Hindlimb muscle (tissue), 1 donor: ENCODE measurements around the gene AUH. TPM values are rescaled to one million over a fixed set of nuclear protein-coding genes. Genes with fewer than 3 reads are reported as not detected.

ENCODE experiments used
- DNase-seq: peaks from one replicate; pipeline ENCODE4 v3.0.0-alpha.2; 2013
- polyA plus RNA-seq: library from polyadenylated mRNA; unstranded; fragments of 120-200 nt; gene quantifications from one replicate; pipeline ENCODE4 v1.2.1, GENCODE V29; 2013; ENCODE audit not compliant: insufficient read length

The AUH gene
- polyA plus RNA-seq, 1 donor, result 12.8 TPM

GRCh38 chr9:91243029-91243428, 118.7 kb downstream of the AUH start:
- no peak for DNase-seq

GRCh38 chr9:91241909-91242308, 119.8 kb downstream of the AUH start:
- DNase-seq, result no peak

GRCh38 chr9:91240596-91241165, 121.0 kb downstream of the AUH start:
- no peak for DNase-seq

GRCh38 chr9:91239367-91240111, 122.2 kb downstream of the AUH start:
- DNase-seq, result no peak

- no peak for DNase-seq
These were observed 127.2 kb downstream of the AUH start for GRCh38 chr9:91234523-91234922.

GRCh38 chr9:91231619-91232018, 130.1 kb downstream of the AUH start:
- DNase-seq, result no peak

GRCh38 chr9:91223000-91223399, 138.7 kb downstream of the AUH start:
- DNase-seq, result no peak

- DNase-seq, result no peak
These were observed 139.3 kb downstream of the AUH start for GRCh38 chr9:91222457-91222856.

- no peak for DNase-seq
These were observed 140.4 kb downstream of the AUH start for GRCh38 chr9:91221332-91221731.

- DNase-seq, result no peak
These were observed 141.1 kb downstream of the AUH start for GRCh38 chr9:91220491-91221135.

- DNase-seq, result no peak
These were observed 141.7 kb downstream of the AUH start for GRCh38 chr9:91220021-91220420.

GRCh38 chr9:91219557-91219956, 142.2 kb downstream of the AUH start:
- DNase-seq, result no peak

- no peak for DNase-seq
These were observed 144.3 kb downstream of the AUH start for GRCh38 chr9:91217388-91217787.

GRCh38 chr9:91214867-91215266, 146.9 kb downstream of the AUH start:
- DNase-seq, result no peak

- DNase-seq, result no peak
These were observed 147.6 kb downstream of the AUH start for GRCh38 chr9:91214086-91214485.

GRCh38 chr9:91212596-91213243, 149.0 kb downstream of the AUH start:
- no peak for DNase-seq

- no peak for DNase-seq
These were observed 149.8 kb downstream of the AUH start for GRCh38 chr9:91211919-91212318.

- DNase-seq, result no peak
These were observed 150.3 kb downstream of the AUH start for GRCh38 chr9:91211414-91211813.

- no peak for DNase-seq
These were observed 151.4 kb downstream of the AUH start for GRCh38 chr9:91210318-91210717.

- DNase-seq, result no peak
These were observed 152.9 kb downstream of the AUH start for GRCh38 chr9:91208837-91209236.

- DNase-seq, result no peak
These were observed 153.3 kb downstream of the AUH start for GRCh38 chr9:91208419-91208745.

- no peak for DNase-seq
These were observed 153.8 kb downstream of the AUH start for GRCh38 chr9:91207729-91208418.

- no peak for DNase-seq
These were observed 154.4 kb downstream of the AUH start for GRCh38 chr9:91207397-91207728.
